OCI-M2 (cell line): ENCODE measurements around the gene ATP6V0C.

Source experiments
- DNase-seq: peaks from one replicate; lab custom pipeline; 2025; ENCODE audit not compliant: unreplicated experiment; lab: John Stamatoyannopoulos, UW

ATP6V0C gene

GRCh38 chr16:2490190-2491105, 23.3 kb upstream of the ATP6V0C start:
- DNase-seq, result no peak

GRCh38 chr16:2492292-2492691, 21.5 kb upstream of the ATP6V0C start:
- no peak for DNase-seq

- DNase-seq, result no peak
These were observed 20.1 kb upstream of the ATP6V0C start for GRCh38 chr16:2493605-2494004.

GRCh38 chr16:2494616-2495015, 19.1 kb upstream of the ATP6V0C start:
- no peak for DNase-seq

GRCh38 chr16:2495041-2495440, 18.7 kb upstream of the ATP6V0C start:
- DNase-seq, result no peak

GRCh38 chr16:2496223-2497115, 17.3 kb upstream of the ATP6V0C start:
- DNase-seq, result no peak

GRCh38 chr16:2497116-2497630, 16.6 kb upstream of the ATP6V0C start:
- no peak for DNase-seq

- DNase-seq, result no peak
These were observed 15.9 kb upstream of the ATP6V0C start for GRCh38 chr16:2497695-2498484.

GRCh38 chr16:2498531-2499253, 15.1 kb upstream of the ATP6V0C start:
- DNase-seq, result no peak

GRCh38 chr16:2499454-2499853, 14.3 kb upstream of the ATP6V0C start:
- no peak for DNase-seq

GRCh38 chr16:2499890-2500429, 13.8 kb upstream of the ATP6V0C start:
- no peak for DNase-seq

- no peak for DNase-seq
These were observed 13.3 kb upstream of the ATP6V0C start for GRCh38 chr16:2500430-2500917.

- DNase-seq, result peak; percentile 21
These were observed 12.6 kb upstream of the ATP6V0C start for GRCh38 chr16:2500918-2501750.

- no peak for DNase-seq
These were observed 11.5 kb upstream of the ATP6V0C start for GRCh38 chr16:2501946-2502895.

GRCh38 chr16:2505695-2506094, 8.1 kb upstream of the ATP6V0C start:
- no peak for DNase-seq

- no peak for DNase-seq
These were observed 6.6 kb upstream of the ATP6V0C start for GRCh38 chr16:2507052-2507659.

GRCh38 chr16:2507665-2508064, 6.1 kb upstream of the ATP6V0C start:
- no peak for DNase-seq
